ENCODE results near the gene CROCC2.

CROCC2 gene

DNA sequence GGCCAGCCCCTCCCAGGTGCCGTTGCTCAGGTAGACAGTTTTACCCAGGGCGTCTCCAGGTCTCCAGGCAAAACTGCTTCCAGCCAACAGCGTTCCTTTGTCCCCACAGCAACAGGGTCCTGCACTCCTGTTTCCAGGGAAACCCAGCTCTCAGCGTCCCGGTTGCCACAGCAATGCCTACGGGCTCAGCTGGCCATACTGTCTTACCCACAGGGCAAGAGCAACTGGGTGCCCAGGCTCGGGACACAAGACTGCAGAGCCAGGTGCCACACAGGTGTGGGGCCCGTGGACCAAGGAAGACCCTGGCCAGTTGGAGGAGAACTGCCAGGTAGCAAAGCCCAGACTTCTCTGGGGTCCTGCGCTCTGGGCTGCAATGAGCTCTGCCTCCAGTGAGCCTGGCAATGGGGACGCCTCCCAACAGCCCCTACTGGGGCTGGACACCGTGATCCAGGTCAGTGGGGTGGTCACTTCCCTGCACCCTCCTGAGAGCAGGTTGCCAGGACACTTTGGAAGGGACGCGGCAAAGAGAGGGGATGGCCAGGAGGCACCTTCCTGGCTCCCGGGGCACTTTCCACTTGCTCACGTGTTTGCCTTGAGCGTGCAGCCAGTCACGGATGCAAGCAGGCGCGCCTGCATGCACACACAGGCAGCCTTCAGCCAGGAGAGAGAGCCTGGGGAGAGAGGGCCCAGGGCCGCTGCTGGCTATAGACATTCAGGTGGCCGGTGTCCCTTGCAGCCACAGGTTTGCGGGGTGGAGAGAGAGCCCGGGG is at the start of gene CROCC2:
CROCC2 (plus strand) TSS at position 196 of the 770 bp plus-strand sequence; CDS start at position 374, 178 bp downstream.
- no peak for DNase-seq

DNA sequence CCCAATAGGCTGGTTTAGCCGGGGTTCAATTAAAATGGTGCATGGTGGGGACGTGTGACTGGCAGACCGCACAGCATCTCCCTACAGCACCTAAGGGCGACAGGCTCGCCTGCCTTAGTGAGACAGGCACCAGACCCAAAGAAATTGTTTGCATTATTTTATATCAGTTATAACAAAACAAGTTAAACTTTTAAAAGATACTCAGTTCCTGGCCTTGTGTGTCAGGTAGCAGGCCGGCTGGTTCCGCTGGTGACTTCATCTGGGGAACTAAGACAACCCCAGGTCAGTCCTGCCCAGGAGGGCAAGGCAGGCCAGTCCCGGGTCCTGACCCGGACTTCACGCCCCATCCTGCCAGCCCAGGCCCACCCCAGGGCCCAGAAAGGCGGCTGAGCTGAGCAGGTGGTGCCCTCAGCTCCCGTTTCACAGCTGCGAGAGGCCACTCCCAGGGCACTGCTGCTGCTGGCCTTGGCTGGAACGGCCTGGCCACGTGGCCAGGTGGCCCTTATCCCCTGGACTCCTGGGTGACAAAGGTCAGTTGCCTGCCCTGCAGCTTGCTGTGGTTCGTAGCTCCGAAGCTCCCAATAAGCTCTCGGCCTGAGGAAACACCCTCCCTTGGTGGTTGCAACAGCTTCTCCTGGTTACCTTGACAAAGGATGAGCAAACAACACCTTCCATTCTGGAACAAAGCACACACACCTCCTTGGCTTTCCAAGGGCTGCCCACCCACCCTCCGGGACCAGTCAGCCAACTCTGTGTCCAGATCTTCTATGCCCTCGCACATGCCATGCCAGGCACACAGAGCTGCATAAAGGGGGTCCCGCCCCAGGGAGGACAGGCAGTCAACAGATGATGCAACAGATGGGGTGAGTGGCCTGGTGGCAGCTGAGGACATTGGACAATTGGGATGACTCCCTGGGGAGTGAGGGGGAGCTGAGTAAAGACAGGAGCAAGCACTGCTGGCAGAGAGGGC is 48.8 kb upstream of the CROCC2 start:
- DNase-seq: no peak

DNA sequence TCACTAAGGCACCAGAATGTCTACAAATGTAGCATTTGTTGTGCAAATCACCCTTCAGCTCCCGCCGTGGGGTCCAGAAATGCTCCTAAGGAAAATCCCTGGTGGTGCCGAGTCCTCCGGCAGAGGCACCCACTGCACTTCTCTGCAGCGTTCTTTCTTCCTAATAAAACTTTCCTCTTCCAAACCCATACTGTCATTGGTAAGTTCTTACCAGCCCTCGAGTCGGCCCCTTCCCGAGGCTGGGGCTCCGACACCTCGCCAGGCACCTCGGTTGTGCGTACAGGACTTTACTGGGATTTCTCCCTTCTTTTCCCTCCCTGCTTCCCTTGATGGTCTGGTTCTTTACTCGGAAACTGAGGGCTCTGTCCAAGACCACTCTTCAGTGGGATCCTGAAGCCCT is 47.8 kb upstream of the CROCC2 start:
- DNase-seq: no peak

DNA sequence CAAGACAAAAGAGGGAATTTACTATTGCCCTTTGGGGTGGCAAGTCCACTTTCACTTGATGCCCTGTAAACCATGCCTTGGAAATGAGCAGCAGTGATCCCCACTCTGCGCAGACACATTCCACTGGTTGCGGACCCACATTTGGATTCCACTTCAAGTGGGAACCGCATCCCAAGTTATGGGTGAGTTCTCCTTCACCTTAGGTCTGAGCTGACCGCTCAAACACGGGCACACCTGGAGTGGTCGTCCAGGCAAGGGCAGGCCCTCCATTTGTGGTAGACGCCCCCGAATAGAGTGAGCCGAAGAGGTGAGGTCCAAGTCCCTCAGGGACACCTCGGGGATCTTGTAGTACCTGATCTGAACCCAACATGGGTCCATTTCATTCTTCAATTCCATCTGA is 47.3 kb upstream of the CROCC2 start:
- no peak for DNase-seq

DNA sequence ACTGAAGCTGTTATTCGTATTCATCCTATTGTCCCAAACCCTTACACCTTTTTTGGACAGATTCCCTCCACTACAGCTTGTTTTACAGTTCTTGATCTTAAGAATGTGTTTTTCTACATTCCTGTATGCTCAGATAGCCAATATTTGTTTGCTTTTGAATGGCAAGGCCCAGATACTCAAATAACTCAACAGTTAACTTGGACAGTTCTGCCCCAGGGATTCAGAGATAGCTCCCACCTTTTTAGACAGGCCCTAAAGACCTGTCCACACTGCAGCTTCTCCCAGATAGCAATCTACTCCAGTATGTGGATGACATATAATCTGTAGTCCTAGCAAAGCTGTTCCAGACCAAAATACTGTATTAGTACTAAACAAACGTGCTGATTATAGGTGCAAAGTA is 44.6 kb upstream of the CROCC2 start:
- no peak for DNase-seq

DNA sequence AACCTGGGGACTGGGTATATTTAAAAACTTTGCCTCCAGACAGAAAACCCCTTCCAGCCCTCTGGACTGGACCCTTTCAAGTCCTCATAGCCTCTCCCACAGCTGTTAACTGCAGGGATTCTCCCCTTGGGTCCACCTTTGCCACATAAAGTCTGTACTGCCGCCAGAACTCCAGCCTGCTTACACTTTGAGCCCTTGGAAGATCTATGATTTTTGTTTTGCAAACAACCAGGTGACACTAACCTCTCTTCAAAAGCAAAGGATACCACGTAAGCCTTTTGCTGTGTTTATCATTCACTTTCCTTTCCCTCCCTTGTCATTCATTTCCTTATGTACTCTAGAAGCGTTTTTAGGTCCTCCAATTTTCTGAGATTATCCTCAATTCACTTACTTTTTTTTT is 41.7 kb upstream of the CROCC2 start:
- no peak for DNase-seq

DNA sequence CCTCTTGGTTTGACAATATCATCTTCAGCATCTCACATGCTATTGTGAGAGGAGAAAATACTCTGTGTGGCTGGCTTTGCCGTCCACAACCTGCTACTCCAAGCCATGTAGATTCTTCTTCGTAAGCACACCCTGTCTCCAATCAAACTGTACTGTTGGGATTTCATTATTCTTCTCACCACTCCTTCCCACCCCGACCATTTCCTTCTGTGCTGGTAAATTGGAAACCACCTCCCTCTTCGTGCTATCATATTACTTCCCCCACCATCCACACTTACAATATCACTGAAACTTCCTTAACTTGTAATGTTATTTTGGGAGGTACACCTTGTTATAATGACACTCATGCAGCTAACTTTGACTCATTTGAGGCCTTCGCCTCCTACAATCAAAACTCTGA is 40.7 kb upstream of the CROCC2 start:
- DNase-seq: no peak

DNA sequence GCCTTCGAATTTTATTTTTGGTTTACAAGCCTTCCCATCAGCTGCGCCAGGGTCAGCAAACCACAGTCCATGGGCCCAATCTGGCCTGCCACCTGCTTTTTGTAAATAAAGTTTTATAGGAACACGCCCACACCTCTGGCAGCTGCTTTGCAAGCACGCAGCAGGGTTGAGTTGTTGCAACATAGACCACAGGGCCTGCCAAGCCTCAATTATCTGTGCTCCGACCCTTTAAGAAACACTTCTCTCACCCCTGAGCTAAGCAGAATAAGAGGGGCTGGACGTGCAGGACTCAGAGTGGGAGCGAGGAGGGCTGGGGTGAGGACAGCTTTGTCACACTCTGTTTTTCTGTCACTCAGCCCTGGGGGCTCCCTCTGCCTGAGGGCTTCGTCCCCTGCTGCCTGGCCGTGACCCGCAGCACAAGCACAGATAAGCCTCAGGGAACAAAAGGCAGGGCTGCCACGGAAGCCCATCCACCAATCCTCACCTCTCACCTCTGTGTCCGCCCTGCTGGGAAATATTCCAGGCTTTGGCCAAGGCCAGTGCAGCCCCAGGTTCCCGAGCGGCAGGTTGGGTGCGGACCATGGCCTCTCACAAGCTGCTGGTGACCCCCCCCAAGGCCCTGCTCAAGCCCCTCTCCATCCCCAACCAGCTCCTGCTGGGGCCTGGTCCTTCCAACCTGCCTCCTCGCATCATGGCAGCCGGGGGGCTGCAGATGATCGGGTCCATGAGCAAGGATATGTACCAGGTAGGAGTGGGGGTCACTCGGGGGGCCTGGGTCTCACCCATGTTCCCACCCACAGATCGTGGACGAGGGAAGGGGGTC is 37.6 kb upstream of the CROCC2 start, which contains the start of gene AGXT:
AGXT (plus strand) TSS at position 539 of the 823 bp plus-strand sequence; CDS start at position 581, 42 bp downstream.
- no peak for DNase-seq

DNA sequence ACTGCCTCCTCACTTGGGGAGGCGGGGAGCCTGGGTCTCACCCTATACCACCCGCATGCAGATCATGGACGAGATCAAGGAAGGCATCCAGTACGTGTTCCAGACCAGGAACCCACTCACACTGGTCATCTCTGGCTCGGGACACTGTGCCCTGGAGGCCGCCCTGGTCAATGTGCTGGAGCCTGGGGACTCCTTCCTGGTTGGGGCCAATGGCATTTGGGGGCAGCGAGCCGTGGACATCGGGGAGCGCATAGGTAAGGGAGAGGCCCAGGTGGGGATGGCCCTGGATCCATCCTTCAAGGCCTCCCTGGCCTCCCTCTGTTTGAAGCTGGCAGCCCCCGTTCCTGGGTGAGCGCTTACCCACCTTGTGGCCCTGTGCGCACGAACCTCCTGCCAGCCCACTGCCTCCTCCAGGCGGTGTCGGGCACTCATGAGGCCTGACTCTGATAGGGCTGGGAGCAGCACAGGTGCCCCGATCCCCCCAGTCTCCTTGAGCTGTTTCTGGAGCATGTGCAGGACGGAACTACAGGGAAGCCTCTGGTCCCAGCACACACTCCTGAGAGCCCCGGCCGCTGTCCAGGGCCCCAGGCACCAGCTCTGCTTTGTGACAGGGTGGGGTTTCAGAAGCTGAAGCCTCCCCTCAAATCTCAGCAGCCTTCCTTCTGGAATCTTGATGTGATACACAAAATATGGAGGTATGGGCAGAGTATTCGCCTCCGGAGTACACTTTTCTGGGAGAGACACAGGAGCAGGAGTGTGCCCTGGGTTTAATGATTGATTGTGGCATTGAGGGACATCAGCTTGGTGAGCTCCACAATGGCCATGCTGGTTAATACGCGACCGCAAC is 36.8 kb upstream of the CROCC2 start:
- DNase-seq: no peak

DNA sequence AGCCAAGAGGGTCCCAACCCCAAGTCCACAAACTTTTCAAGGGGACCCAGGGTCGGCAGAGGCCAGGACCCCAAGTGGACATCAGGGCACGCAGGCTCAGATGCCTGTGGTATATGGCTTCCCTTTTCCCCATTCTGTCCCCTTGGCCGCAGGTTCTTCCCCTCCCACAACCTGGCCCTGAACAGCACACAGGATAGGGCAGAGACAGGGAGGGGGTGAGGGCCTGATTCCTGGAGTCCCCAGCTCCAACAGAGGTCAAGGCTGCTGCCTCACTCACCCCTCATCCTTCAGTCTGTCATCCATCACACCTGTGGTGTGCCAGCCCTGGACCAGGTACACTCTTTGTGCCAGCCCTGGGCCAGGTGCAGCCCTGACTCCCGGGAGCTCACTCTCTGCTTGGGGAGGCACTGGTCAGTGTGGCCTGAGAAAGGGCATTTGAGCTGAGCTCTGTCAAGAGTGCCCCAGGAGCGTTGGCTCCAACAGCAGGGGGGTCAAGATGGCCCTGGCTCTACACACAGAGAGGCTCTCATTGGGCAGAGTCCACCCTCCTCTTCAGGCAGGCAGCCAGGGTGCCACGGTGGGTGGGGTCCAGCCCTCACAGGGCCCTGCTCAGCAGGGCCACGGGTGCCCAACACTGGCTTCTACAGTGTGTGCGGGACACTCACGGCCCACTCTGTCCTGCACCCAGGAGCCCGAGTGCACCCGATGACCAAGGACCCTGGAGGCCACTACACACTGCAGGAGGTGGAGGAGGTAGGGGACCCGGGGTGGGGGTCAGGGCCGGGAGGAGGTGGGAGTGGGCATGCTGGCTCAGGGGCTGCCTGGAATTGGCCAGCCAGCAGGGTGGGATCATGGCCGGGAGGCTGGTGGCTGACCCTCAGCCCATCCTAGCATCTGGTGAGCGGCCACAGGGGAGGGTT is 35.9 kb upstream of the CROCC2 start:
- no peak for DNase-seq

DNA sequence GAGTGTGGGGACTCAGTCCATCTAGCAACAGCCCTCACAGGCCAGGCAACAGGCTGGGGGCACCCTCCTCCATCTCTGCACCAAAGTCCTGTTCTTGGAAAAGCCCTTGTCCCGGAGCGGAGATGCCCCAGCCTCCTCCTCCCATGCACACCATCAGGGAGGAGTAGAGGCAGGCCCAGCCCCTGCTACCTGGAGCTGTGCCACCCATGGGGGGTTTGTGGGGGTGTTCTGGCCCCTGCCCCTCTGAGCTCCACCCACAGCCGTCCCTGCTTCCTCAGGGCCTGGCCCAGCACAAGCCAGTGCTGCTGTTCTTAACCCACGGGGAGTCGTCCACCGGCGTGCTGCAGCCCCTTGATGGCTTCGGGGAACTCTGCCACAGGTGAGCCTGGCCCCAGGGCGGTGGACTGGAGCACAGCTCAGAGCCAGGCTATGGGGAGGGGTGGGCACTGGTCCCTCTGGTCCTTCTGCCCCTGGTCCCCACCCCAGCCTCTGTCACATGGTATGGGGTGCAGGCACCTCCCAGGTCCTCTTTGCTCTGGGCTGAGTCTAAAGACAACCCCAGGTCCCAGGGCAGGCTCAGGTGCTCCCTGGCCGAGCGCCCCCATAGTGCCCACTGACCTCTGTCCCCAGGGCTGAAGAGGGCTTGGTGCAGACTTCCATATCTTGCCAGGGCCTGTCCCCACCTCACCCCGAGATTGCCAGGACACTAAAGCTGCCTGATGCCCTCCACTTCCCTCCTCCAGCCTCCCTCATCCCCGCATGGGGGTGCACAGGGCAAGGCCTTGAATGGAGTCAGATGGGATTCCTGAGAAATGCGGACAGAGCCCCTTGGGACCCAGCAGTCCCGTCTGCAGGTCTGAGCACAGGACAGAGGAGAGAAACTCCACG is 34.8 kb upstream of the CROCC2 start:
- no peak for DNase-seq

DNA sequence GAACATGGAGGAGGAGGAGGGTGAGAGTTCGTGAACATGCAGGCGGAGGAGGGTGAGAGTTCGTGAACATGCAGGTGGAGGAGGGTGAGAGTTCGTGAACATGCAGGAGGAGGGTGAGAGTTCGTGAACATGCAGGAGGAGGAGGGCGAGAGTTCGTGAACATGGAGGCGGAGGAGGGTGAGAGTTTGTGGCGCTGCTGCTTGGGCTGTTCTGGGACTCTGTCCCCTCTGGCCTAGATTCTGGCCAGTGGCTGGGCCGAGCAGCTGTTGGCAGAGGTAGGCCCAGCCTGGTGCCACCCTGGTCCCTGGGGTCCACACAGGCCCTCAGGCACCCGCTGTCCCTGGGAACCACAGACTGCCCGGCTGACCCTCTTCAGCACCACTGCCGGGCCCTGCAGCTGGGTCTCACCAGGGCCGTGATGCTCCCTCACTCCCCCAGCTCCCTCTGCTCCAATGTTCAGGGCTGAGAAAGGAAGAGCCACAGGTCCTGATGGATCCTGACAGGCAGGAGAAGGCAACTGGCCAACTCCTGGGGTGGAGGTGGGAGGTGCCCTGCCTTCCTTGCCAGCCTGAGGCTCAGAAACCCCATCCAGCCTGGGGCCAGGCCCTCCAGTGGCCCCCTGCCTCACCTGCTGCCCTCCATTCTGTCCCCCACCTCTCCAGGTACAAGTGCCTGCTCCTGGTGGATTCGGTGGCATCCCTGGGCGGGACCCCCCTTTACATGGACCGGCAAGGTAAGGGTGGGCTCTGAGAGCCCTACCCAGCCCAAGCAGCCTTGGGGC is 33.6 kb upstream of the CROCC2 start:
- DNase-seq: no peak

DNA sequence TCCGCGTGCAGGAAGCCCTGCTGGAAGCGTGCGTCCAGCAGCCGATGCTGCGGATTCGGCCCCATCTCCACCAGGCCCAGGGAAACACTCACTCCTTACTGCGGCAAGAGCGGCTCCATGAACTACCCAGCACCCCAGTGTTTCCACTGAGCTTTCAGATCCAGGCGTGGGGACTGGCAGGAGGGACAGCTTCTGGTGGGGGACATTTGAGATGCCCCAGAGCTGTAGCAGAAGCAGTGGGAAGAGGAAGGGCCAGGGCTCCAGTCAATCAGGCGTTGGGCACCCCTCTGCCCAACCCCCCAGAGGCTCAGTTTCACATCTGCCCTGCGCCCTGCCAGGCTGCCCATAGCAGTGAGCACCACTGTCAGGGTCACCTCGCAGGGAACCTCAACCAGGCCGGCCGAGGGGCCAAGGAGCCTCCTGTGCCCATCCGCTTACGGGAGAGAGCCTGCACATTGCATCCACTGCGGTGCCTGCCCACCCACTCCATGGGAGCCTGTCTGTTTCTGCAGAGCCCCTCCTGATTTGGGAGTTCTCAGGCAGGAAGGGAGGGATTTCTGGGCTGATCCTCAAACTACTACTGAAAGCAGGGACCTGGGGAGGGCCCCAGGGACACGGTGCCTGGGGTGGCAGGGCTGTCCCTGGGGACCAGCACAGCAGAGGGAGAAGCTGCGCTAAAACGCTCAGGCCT is 32.9 kb upstream of the CROCC2 start:
- no peak for DNase-seq

DNA sequence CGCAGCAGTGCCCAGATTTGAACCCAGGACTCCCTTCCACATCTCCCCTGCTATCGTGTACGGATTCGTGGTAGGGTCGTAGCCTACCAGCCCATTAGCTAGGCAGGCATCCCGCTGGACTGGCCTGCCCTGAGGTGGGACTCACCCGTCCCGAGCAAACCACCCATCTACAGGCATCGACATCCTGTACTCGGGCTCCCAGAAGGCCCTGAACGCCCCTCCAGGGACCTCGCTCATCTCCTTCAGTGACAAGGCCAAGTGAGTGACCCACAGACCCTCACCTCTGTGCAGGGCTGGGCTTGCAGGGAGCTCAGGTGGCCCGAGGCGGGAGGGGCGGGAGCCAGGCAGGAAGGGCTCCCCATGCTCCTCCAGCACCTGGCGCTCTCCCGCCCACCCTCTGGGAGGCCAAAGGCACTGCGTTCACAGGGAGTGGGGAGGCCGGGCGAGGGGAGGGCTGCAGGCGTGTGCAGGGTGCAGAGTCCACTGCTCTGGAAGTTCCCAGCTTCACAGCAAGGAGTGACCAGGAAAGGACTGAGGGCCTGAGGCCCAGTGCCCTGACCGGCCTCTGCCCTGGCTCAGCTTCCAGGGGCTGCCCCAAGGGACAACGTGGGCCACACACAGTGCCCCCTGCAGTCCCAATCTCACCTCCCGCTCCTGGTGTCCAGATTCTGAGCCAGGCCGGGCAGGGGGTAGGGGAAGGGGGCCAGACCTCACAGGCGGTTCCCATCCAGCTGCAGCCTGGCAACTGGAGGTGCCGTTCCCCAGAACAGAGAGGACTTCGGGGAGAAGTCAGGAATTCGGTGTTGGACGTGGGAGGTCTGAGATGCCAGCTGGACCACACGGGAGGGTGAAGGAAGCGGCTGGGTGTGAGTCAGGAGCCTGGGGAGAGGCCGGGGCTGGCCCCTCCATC is 32.1 kb upstream of the CROCC2 start:
- no peak for DNase-seq

DNA sequence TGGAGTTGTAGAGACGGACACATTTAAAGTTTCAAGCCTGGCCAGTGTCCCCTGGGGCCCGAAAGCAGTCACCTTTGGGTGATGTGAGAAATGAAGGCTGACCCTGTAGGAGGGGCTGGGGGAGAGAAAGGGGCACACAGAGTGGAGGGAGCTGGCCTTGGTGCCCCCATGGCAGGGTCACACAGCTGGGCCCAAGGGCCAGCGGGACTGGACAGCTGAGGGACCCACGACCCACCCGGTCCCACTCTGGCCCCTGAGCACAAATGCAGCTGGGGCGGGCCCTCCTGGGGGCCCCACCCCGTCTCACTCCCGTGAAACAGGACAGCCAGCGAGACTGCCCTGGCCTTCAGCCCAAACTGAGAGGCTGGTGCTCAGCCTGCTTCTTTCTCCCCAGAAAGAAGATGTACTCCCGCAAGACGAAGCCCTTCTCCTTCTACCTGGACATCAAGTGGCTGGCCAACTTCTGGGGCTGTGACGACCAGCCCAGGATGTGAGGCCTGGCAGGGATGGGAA is 31.4 kb upstream of the CROCC2 start:
- no peak for DNase-seq

DNA sequence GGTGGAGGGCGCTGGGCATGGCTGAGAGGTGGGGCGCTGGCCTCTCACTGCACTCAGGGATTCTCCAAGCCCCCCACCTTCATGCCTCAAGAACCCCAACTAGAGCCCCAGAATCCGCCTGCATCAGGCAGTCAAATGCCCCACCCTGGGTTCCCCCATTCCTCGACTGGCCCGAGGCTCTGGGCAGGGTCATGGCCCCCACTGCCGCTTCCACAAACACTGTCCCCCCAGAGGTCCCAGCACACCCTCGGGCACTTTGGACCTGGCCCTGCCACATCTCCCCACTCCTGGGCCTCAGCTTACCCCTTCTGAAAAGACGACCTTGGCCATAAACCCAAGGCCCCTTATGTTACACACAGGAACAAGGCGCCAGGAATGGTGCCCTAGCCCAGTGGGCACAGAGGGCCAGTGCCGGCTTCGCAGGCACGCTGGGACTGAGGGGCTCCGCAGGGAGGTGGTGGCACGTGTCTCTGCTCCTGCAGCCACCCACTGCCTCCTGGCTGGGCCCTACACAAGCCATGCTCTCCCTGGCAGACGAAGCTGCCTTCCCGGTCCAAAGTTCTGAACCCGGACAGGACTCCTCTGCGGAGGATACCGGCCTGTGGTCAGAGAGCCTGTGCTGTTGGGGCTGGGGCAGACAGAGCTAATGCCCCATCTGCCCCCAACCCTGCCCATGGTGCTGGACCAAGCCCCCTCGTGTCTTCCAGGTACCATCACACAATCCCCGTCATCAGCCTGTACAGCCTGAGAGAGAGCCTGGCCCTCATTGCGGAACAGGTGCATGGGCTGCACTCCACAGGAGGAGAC is 30.7 kb upstream of the CROCC2 start:
- DNase-seq: no peak

Data from activated CD8-positive, alpha-beta memory T cell treated with anti-CD3 and anti-CD28 coated beads for 24 hours (primary cell).